HepG2 (cell line): ENCODE measurements around the gene BOLA3. TPM values are rescaled to one million over a fixed set of nuclear protein-coding genes. Genes with fewer than 3 reads are reported as not detected.

ENCODE experiments used
- BCL6 ChIP-seq: IDR thresholded peaks from 2 replicates; pipeline ENCODE4 v1.6.1; 2016; ENCODE audit warnings: missing genetic modification reagents, missing compliant biosample characterization
- CBFB ChIP-seq: sonication (generic); formaldehyde crosslinking; IDR thresholded peaks from 2 replicates; pipeline ENCODE4 v1.4.0; 2020; ENCODE audit warnings: missing genetic modification reagents
- FOXA1 ChIP-seq, 2 experiments: fragments of 450-650 bp in 1 of 2; sonication (generic) in 1 of 2; formaldehyde crosslinking in 1 of 2; IDR thresholded peaks; 2 replicates each; pipeline versions ENCODE4 v1.4.0 to v1.6.1; 2016 to 2020; ENCODE audit warnings: missing genetic modification reagents in 1 of 2
- FOXC1 ChIP-seq: sonication (generic); formaldehyde crosslinking; IDR thresholded peaks from 2 replicates; pipeline ENCODE4 v1.8.0; 2022; ENCODE audit warnings: mild to moderate bottlenecking, missing genetic modification reagents, borderline replicate concordance
- HDAC2 ChIP-seq: sonication (generic); formaldehyde crosslinking; IDR thresholded peaks from 2 replicates; pipeline ENCODE4 v1.4.0; 2020; ENCODE audit warnings: missing genetic modification reagents
- HNRNPLL ChIP-seq: fragments of 200-400 bp; formaldehyde crosslinking; IDR thresholded peaks from 2 replicates; pipeline ENCODE4 v1.6.1; 2017; ENCODE audit warnings: mild to moderate bottlenecking, low read depth, low read length; ENCODE audit not compliant: poor library complexity, severe bottlenecking
- HOXA9 ChIP-seq: sonication (generic); formaldehyde crosslinking; IDR thresholded peaks from 2 replicates; pipeline ENCODE4 v1.8.1; 2022; ENCODE audit warnings: missing genetic modification reagents, mild to moderate bottlenecking, moderate library complexity, borderline replicate concordance
- IRF2 ChIP-seq: IDR thresholded peaks from 2 replicates; pipeline ENCODE4 v1.6.1; 2018; ENCODE audit warnings: missing genetic modification reagents, missing compliant biosample characterization
- POLR2G ChIP-seq: fragments of 200-400 bp; formaldehyde crosslinking; IDR thresholded peaks from 2 replicates; pipeline ENCODE4 v1.6.1; 2018; ENCODE audit warnings: mild to moderate bottlenecking, low read depth, low read length, moderate library complexity
- RFXAP ChIP-seq: sonication (generic); formaldehyde crosslinking; IDR thresholded peaks from 2 replicates; pipeline ENCODE4 v1.4.0; 2020; ENCODE audit warnings: missing genetic modification reagents, borderline replicate concordance
- SKI ChIP-seq: fragments of 450-650 bp; IDR thresholded peaks from one replicate; pipeline ENCODE4 v1.6.1; 2018; ENCODE audit warnings: mild to moderate bottlenecking; ENCODE audit not compliant: partially characterized antibody
- TEAD3 ChIP-seq: optimal IDR thresholded peaks from 2 replicates; pipeline ENCODE3; 2016; ENCODE audit warnings: borderline replicate concordance
- ZBTB38 ChIP-seq: sonication (generic); formaldehyde crosslinking; IDR thresholded peaks from 2 replicates; pipeline ENCODE4 v1.5.1; 2020; ENCODE audit warnings: mild to moderate bottlenecking, missing genetic modification reagents
- ZNF460 ChIP-seq: sonication (generic); formaldehyde crosslinking; IDR thresholded peaks from 2 replicates; pipeline ENCODE4 v1.5.1; 2020; ENCODE audit warnings: missing genetic modification reagents, mild to moderate bottlenecking, borderline replicate concordance
- ZNF484 ChIP-seq: sonication (generic); formaldehyde crosslinking; IDR thresholded peaks from 2 replicates; pipeline ENCODE4 v1.5.1; 2020; ENCODE audit warnings: mild to moderate bottlenecking, low read depth, missing genetic modification reagents, borderline replicate concordance
- ZNF678 ChIP-seq: sonication (generic); formaldehyde crosslinking; IDR thresholded peaks from 2 replicates; pipeline ENCODE4 v1.4.0; 2020; ENCODE audit warnings: mild to moderate bottlenecking, missing genetic modification reagents
- ZSCAN31 ChIP-seq: sonication (generic); formaldehyde crosslinking; IDR thresholded peaks from 2 replicates; pipeline ENCODE4 v1.5.0; 2020; ENCODE audit warnings: low read depth, mild to moderate bottlenecking, missing genetic modification reagents
- polyA plus RNA-seq, 8 experiments: library from polyadenylated mRNA; depleted of rRNA in 3 of 8; stranded (reverse) in 7 of 8; unstranded in 1 of 8; fragments of >200 nt; fragmentation: Illumina TruSeq in 4 of 8; extraction: Trizol in 4 of 8; gene quantifications; 2 replicates each; pipeline versions ENCODE4 v1.2.1 to v1.2.3, GENCODE V29; 2011 to 2016; ENCODE audit warnings: low read depth in 4 of 8, missing spikeins in 1 of 8, mixed read lengths in 1 of 8; ENCODE audit not compliant: insufficient read depth in 1 of 8
- total RNA-seq, 5 experiments: library from RNA; depleted of rRNA; stranded (reverse); fragments of >200 nt; fragmentation: Illumina TruSeq; extraction: Trizol; gene quantifications; 2 replicates each; pipeline ENCODE4 v1.2.3, GENCODE V29; 2016; ENCODE audit warnings: low read depth in 1 of 5
- TF ChIP-seq, protein P1 (sequence below): sonication (generic); formaldehyde crosslinking; IDR thresholded peaks from 2 replicates; pipeline ENCODE4 v1.4.0; 2020; ENCODE audit warnings: missing genetic modification reagents
- TF ChIP-seq, protein P2 (sequence below), 2 experiments: fragments of 450-650 bp in 1 of 2; sonication (generic) in 1 of 2; formaldehyde crosslinking; IDR thresholded peaks; 2 replicates each; pipeline versions ENCODE4 v1.5.0 to v1.8.0; 2020 to 2022; ENCODE audit warnings: mild to moderate bottlenecking in 1 of 2, missing genetic modification reagents in 1 of 2
- TF ChIP-seq, protein P3 (sequence below): sonication (generic); formaldehyde crosslinking; IDR thresholded peaks from 2 replicates; pipeline ENCODE4 v1.9.0; 2021; ENCODE audit warnings: missing genetic modification reagents, borderline replicate concordance
- TF ChIP-seq, protein P4 (sequence below): IDR thresholded peaks from 2 replicates; pipeline ENCODE4 v1.6.1; 2016; ENCODE audit warnings: mild to moderate bottlenecking, missing biosample characterization, missing genetic modification reagents

Gene BOLA3
- total and polyA plus RNA-seq, 2 of the 13 experiments (the other 11 are each of a cell fraction or from before 2014, with no cell fraction given), result 89.7 to 170 TPM

DNA sequence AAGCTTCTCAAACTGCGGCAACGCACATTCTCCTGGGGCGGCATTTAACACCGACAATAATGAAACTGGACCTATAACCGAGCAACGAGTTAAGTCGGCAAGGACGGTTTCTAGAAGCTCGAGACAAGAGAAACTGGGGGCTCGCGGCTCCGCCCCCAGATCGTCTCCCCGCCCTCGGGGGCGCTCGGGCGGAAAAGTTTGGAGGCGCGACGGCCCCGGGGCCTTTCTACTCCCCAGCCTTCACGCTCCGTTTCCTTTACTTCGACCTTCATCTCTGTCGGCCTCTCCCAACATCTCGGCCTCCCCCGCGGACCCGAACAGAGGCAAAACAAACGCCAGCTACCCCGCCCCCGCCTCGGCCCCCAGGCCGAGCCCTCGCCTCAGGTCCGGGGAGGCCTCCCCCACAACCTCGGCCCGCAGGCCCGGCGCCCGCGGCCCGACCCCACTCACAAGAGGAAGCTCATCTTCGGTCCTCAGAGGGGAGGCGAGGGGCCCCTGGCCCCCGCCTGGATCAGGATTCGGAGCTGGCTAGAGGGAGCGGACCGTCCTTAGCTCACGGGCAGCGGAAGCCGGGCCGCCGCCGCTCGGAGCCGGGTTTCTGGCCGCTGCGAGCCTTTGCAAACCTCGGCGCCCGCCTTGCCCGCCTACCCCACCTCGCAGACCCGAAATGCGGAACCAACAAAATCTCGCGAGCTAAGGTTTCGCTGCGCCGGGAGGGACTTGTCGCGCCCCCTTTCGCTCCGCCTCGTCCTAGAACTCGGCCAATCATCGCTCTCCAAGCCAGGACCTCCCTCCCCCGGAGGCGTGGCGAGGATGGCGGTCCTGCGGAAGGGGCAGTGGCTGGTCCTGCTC lies 30.7 kb upstream of the BOLA3 start, which contains the start of gene MOB1A (continued):
- TF ChIP-seq ZNF484 (CRISPR knock-in tag) (no peak), SKI (no peak), HNRNPLL (peak; percentile 81), RFXAP (peak; percentile 25; the same call in 1 of the 2 replicates), TEAD3 (CRISPR knock-in tag) (peak; percentile 94), CBFB (0 out of 2 replicates have a peak, but pooled peaks have one; percentile 24), BCL6 (CRISPR knock-in tag) (peak; percentile 44; the same call in 1 of the 2 replicates), ZNF678 (peak; percentile 37; the same call in 1 of the 2 replicates), ZNF460 (CRISPR knock-in tag) (peak; percentile 26; the same call in 1 of the 2 replicates), ZSCAN31 (CRISPR knock-in tag) (peak; percentile 71; the same call in 1 of the 2 replicates), ZBTB38 (CRISPR knock-in tag) (peak; percentile 79), FOXC1 (CRISPR knock-in tag) (no peak; the same call in 1 of the 2 replicates), HDAC2 (CRISPR knock-in tag) (peak; percentile 8; the same call in 1 of the 2 replicates), IRF2 (CRISPR knock-in tag) (no peak), POLR2G (peak; percentile 99), FOXA1 (IDR thresholded peaks at IDR 0.05) (no peak), FOXA1 (CRISPR knock-in tag; IDR thresholded peaks at IDR 0.05) (peak; percentile 4; the same call in 1 of the 2 replicates), HOXA9 (no peak)
- TF ChIP-seq, protein P1, sequence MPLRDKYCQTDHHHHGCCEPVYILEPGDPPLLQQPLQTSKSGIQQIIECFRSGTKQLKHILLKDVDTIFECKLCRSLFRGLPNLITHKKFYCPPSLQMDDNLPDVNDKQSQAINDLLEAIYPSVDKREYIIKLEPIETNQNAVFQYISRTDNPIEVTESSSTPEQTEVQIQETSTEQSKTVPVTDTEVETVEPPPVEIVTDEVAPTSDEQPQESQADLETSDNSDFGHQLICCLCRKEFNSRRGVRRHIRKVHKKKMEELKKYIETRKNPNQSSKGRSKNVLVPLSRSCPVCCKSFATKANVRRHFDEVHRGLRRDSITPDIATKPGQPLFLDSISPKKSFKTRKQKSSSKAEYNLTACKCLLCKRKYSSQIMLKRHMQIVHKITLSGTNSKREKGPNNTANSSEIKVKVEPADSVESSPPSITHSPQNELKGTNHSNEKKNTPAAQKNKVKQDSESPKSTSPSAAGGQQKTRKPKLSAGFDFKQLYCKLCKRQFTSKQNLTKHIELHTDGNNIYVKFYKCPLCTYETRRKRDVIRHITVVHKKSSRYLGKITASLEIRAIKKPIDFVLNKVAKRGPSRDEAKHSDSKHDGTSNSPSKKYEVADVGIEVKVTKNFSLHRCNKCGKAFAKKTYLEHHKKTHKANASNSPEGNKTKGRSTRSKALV, result no peak
- TF ChIP-seq, protein P2, sequence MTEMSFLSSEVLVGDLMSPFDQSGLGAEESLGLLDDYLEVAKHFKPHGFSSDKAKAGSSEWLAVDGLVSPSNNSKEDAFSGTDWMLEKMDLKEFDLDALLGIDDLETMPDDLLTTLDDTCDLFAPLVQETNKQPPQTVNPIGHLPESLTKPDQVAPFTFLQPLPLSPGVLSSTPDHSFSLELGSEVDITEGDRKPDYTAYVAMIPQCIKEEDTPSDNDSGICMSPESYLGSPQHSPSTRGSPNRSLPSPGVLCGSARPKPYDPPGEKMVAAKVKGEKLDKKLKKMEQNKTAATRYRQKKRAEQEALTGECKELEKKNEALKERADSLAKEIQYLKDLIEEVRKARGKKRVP (CRISPR knock-in tag; IDR thresholded peaks at IDR 0.05), result peak in 1 of 2 experiments; percentile 5; a peak in 1 of 4 replicates
- TF ChIP-seq, protein P3, sequence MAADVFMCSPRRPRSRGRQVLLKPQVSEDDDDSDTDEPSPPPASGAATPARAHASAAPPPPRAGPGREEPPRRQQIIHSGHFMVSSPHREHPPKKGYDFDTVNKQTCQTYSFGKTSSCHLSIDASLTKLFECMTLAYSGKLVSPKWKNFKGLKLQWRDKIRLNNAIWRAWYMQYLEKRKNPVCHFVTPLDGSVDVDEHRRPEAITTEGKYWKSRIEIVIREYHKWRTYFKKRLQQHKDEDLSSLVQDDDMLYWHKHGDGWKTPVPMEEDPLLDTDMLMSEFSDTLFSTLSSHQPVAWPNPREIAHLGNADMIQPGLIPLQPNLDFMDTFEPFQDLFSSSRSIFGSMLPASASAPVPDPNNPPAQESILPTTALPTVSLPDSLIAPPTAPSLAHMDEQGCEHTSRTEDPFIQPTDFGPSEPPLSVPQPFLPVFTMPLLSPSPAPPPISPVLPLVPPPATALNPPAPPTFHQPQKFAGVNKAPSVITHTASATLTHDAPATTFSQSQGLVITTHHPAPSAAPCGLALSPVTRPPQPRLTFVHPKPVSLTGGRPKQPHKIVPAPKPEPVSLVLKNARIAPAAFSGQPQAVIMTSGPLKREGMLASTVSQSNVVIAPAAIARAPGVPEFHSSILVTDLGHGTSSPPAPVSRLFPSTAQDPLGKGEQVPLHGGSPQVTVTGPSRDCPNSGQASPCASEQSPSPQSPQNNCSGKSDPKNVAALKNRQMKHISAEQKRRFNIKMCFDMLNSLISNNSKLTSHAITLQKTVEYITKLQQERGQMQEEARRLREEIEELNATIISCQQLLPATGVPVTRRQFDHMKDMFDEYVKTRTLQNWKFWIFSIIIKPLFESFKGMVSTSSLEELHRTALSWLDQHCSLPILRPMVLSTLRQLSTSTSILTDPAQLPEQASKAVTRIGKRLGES (CRISPR knock-in tag), result peak; percentile 66; the same call in 1 of the 2 replicates
- TF ChIP-seq, protein P4, sequence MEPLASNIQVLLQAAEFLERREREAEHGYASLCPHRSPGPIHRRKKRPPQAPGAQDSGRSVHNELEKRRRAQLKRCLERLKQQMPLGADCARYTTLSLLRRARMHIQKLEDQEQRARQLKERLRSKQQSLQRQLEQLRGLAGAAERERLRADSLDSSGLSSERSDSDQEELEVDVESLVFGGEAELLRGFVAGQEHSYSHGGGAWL (CRISPR knock-in tag), result peak; percentile 89
